ENCODE measurements around the gene MOB2.

GRCh38 chr11:1500466-1501420 is 14.2 kb upstream of the MOB2 start:
- TF ChIP-seq CTCF (IDR thresholded peaks at IDR 0.05) (no peak), POLR2A (IDR thresholded peaks at IDR 0.05) (no peak)

Measured in Peyer's patch (tissue), 4 donors.